ENCODE data around the gene ATOX1. TPM values are rescaled to one million over a fixed set of nuclear protein-coding genes. Genes with fewer than 3 reads are reported as not detected.

The ATOX1 gene
- total and polyA plus RNA-seq, 10 of the 15 experiments (the other 5 are each of a cell fraction or from before 2014, with no cell fraction given), result 130 to 642 (median 245) TPM

GRCh38 chr5:151718153-151718552 is 40.3 kb downstream of the ATOX1 start:
- no peak for FAIRE-seq
- Histone ChIP-seq H4K20me1 (ENCODE audit: control insufficient read depth, insufficient read depth) (no peaks in the 10 kb centered on the region), H3K9me3 (replicated peaks; ENCODE audit: control insufficient read depth, insufficient read depth, low read length) (no peaks in the 10 kb centered on the region), H3K4me3 (no peak overlapping the region), H3K27me3 (replicated peaks in 1 of 2; ENCODE audit: control insufficient read depth in 2 of 2, insufficient read depth in 2 of 2, low read length in 1 of 2) (no peaks in the 10 kb centered on the region), H3K27ac (ENCODE audit: control insufficient read depth, insufficient read depth) (no peak overlapping the region), H2AFZ (ENCODE audit: control insufficient read depth, low read depth, low read length) (peak overlapping the region; percentile 16; the same call in 1 of the 2 replicates), H3K4me2 (ENCODE audit: control insufficient read depth, insufficient read depth) (no peak overlapping the region), H3K79me2 (ENCODE audit: control insufficient read depth, insufficient read depth, low read length) (no peaks in the 10 kb centered on the region), H3K36me3 (ENCODE audit: control insufficient read depth in 2 of 2, insufficient read depth in 2 of 2, low read length in 1 of 2) (no peaks in the 10 kb centered on the region), H3K9ac (ENCODE audit: control insufficient read depth, insufficient read depth, low read length) (no peak overlapping the region), H3K4me1 (ENCODE audit: control insufficient read depth, insufficient read depth, low read length) (peaks cover 49% of the 10 kb centered on the region)
- in situ Hi-C loops (cut with MboI), result no loop called here
- intact Hi-C loops (cut with micrococcal nuclease; ENCODE audit: unreplicated experiment), result no loop called here
- ChIA-PET POLR2A (interaction anchor here (0.6 to 5.7 kb wide), 3 partner anchors 9 to 56 kb away, joined by 3 to 37 read pairs (median 4); no protein-coding TSS in a partner anchor), RAD21 (ENCODE audit: unreplicated experiment) (interaction anchor here (0.8 to 9.3 kb wide), 6 partner anchors 13 to 64 kb away, joined by 3 to 125 read pairs (median 36); no protein-coding TSS in a partner anchor), CTCF (interaction anchor here (0.7 to 13.7 kb wide), 13 partner anchors 11 to 105 kb away, joined by 3 to 294 read pairs (median 5); no protein-coding TSS in a partner anchor), SMC1A (ENCODE audit: uncharacterized antibody, unreplicated experiment) (interaction anchor here (0.6 to 10.5 kb wide), 10 partner anchors 13 to 198 kb away, joined by 3 to 256 read pairs (median 4); partner anchors contain the start of gene G3BP1)
- DNase-seq (ENCODE audit: low read depth, low spot score), result no peak
- no TSS peak for BruUV-seq (replicated peaks)
- no peak for ATAC-seq
- 97% methylated on average over 2 of the region's 2 CpGs for WGBS (ENCODE audit: insufficient coverage, insufficient replicate concordance, low lambda C conversion rate, missing lambda C conversion rate)
- TF ChIP-seq, protein P1, sequence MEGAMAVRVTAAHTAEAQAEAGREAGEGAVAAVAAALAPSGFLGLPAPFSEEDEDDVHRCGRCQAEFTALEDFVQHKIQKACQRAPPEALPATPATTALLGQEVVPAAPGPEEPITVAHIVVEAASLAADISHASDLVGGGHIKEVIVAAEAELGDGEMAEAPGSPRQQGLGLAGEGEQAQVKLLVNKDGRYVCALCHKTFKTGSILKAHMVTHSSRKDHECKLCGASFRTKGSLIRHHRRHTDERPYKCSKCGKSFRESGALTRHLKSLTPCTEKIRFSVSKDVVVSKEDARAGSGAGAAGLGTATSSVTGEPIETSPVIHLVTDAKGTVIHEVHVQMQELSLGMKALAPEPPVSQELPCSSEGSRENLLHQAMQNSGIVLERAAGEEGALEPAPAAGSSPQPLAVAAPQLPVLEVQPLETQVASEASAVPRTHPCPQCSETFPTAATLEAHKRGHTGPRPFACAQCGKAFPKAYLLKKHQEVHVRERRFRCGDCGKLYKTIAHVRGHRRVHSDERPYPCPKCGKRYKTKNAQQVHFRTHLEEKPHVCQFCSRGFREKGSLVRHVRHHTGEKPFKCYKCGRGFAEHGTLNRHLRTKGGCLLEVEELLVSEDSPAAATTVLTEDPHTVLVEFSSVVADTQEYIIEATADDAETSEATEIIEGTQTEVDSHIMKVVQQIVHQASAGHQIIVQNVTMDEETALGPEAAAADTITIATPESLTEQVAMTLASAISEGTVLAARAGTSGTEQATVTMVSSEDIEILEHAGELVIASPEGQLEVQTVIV (IDR thresholded peaks at IDR 0.05; ENCODE audit: borderline replicate concordance, partially characterized antibody), result no peak
- TF ChIP-seq BCL3 (IDR thresholded peaks at IDR 0.05; ENCODE audit: borderline replicate concordance, insufficient read depth, low read depth, low read length, poor library complexity, severe bottlenecking), result no peak
- TF ChIP-seq POLR2A (IDR thresholded peaks at IDR 0.05; ENCODE audit: low read depth, low read length), result no peak
- TF ChIP-seq PKNOX1 (IDR thresholded peaks at IDR 0.05), result no peak
- no peak for TF ChIP-seq RBBP5 (conservative IDR thresholded peaks at IDR 0.05)
- TF ChIP-seq ZNF384 (IDR thresholded peaks at IDR 0.05; ENCODE audit: borderline replicate concordance, low read depth, low read length), result no peak
- no peak for TF ChIP-seq CBFB (IDR thresholded peaks at IDR 0.05; ENCODE audit: low read depth)
- TF ChIP-seq, protein P2, sequence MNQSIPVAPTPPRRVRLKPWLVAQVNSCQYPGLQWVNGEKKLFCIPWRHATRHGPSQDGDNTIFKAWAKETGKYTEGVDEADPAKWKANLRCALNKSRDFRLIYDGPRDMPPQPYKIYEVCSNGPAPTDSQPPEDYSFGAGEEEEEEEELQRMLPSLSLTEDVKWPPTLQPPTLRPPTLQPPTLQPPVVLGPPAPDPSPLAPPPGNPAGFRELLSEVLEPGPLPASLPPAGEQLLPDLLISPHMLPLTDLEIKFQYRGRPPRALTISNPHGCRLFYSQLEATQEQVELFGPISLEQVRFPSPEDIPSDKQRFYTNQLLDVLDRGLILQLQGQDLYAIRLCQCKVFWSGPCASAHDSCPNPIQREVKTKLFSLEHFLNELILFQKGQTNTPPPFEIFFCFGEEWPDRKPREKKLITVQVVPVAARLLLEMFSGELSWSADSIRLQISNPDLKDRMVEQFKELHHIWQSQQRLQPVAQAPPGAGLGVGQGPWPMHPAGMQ (IDR thresholded peaks at IDR 0.05; ENCODE audit: borderline replicate concordance), result no peak
- TF ChIP-seq, protein P3, sequence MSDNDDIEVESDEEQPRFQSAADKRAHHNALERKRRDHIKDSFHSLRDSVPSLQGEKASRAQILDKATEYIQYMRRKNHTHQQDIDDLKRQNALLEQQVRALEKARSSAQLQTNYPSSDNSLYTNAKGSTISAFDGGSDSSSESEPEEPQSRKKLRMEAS (IDR thresholded peaks at IDR 0.05; ENCODE audit: low read depth, low read length), result no peak
- TF ChIP-seq, protein P4, sequence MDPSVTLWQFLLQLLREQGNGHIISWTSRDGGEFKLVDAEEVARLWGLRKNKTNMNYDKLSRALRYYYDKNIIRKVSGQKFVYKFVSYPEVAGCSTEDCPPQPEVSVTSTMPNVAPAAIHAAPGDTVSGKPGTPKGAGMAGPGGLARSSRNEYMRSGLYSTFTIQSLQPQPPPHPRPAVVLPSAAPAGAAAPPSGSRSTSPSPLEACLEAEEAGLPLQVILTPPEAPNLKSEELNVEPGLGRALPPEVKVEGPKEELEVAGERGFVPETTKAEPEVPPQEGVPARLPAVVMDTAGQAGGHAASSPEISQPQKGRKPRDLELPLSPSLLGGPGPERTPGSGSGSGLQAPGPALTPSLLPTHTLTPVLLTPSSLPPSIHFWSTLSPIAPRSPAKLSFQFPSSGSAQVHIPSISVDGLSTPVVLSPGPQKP (IDR thresholded peaks at IDR 0.05; ENCODE audit: low read depth, low read length), result no peak
- TF ChIP-seq, protein P5, sequence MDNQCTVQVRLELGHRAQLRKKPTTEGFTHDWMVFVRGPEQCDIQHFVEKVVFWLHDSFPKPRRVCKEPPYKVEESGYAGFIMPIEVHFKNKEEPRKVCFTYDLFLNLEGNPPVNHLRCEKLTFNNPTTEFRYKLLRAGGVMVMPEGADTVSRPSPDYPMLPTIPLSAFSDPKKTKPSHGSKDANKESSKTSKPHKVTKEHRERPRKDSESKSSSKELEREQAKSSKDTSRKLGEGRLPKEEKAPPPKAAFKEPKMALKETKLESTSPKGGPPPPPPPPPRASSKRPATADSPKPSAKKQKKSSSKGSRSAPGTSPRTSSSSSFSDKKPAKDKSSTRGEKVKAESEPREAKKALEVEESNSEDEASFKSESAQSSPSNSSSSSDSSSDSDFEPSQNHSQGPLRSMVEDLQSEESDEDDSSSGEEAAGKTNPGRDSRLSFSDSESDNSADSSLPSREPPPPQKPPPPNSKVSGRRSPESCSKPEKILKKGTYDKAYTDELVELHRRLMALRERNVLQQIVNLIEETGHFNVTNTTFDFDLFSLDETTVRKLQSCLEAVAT (IDR thresholded peaks at IDR 0.05), result no peak
- no peak for TF ChIP-seq MTA3 (IDR thresholded peaks at IDR 0.05; ENCODE audit: borderline replicate concordance, low read length)
